ENCODE results near the gene PSMD6. TPM values are rescaled to one million over a fixed set of nuclear protein-coding genes. Genes with fewer than 3 reads are reported as not detected.

PSMD6 gene
- total and polyA plus RNA-seq, 2 donors (not counting 3 experiments of a cell fraction or from before 2014, with no cell fraction given) = 53.7 to 90.8 TPM

DNA sequence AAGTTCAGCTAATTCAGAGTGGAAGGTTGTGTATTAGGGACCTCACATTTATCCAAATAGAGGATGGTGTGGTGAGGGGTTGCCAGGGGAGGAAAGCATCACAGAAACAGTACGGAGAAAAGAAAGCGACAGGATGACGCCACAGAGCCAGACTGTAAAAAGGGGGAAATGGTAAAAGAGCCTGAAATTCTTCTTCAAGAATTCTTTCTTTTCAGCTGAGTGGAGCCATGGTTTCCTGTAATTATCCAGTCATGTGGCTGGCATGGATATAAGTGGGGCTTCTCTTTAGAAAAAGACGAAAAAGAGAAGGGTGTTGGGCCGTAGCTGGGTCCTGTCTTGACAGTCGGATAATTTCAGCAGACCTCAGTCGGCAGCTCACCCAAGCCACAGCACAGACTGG, 24.5 kb upstream of the PSMD6 start:
- Histone ChIP-seq H2AFZ (ENCODE audit: low read depth, low read length) (no peak overlapping the region), H3K79me2 (ENCODE audit: control insufficient read depth, insufficient read depth, low read length) (no peaks in the 10 kb centered on the region), H3K27me3 (ENCODE audit: control insufficient read depth in 2 of 2, insufficient read depth in 2 of 2, low read length in 2 of 2) (peaks cover 7 to 12% of the 10 kb centered on the region in 2 experiments), H3K27ac (ENCODE audit: insufficient read depth, low read depth, low read length) (no peak overlapping the region), H3K9ac (replicated peaks; ENCODE audit: extremely low read depth, insufficient read depth, low read length) (no peak overlapping the region), H3K9me1 (replicated peaks; ENCODE audit: control insufficient read depth, extremely low read depth, insufficient read depth, low read length) (no peaks in the 10 kb centered on the region), H3K4me1 (ENCODE audit: control insufficient read depth, extremely low read depth, insufficient read depth, low read length) (no peaks in the 10 kb centered on the region), H3K9me3 (replicated peaks; ENCODE audit: control insufficient read depth, insufficient read depth, low read length) (no peaks in the 10 kb centered on the region), H3K4me3 (replicated peaks in 1 of 3; ENCODE audit: insufficient read depth in 1 of 3, low read depth in 1 of 3, low read length in 3 of 3) (no peak overlapping the region), H3K4me2 (ENCODE audit: insufficient read depth, low read length) (no peak overlapping the region), H3K36me3 (ENCODE audit: control insufficient read depth in 2 of 2, extremely low read depth in 1 of 2, insufficient read depth in 2 of 2, low read length in 2 of 2) (no peaks in the 10 kb centered on the region), H4K20me1 (replicated peaks; ENCODE audit: control insufficient read depth, extremely low read depth, insufficient read depth, low read length) (no peaks in the 10 kb centered on the region)
- dilution Hi-C loops (cut with MboI; ENCODE audit: extremely low pct_ligation_motif_present, low sequenced_read_pairs) = loop anchor here (25.0 kb wide), 1 partner anchor 415 kb away; no protein-coding TSS in a partner anchor
- ChIA-PET CTCF (no interaction called here), POLR2A (no interaction called here)
- TF ChIP-seq GATA2 (IDR thresholded peaks at IDR 0.05; ENCODE audit: insufficient read depth, insufficient read length, low read depth, low read length) = no peak
- no peak for TF ChIP-seq MYC (IDR thresholded peaks at IDR 0.05; ENCODE audit: low read depth, low read length)
- no peak for TF ChIP-seq POLR2A (IDR thresholded peaks at IDR 0.05; ENCODE audit: low read depth, low read length)
- no peak for TF ChIP-seq FOS (IDR thresholded peaks at IDR 0.05; ENCODE audit: borderline replicate concordance, insufficient read depth, low read length)
- TF ChIP-seq EZH2 (IDR thresholded peaks at IDR 0.05; ENCODE audit: borderline replicate concordance, low read depth, low read length, severe bottlenecking) = no peak
- no peak for TF ChIP-seq POLR2AphosphoS5 (IDR thresholded peaks at IDR 0.05; ENCODE audit: insufficient read depth, low read depth, low read length)
- TF ChIP-seq, protein P1, sequence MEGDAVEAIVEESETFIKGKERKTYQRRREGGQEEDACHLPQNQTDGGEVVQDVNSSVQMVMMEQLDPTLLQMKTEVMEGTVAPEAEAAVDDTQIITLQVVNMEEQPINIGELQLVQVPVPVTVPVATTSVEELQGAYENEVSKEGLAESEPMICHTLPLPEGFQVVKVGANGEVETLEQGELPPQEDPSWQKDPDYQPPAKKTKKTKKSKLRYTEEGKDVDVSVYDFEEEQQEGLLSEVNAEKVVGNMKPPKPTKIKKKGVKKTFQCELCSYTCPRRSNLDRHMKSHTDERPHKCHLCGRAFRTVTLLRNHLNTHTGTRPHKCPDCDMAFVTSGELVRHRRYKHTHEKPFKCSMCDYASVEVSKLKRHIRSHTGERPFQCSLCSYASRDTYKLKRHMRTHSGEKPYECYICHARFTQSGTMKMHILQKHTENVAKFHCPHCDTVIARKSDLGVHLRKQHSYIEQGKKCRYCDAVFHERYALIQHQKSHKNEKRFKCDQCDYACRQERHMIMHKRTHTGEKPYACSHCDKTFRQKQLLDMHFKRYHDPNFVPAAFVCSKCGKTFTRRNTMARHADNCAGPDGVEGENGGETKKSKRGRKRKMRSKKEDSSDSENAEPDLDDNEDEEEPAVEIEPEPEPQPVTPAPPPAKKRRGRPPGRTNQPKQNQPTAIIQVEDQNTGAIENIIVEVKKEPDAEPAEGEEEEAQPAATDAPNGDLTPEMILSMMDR (IDR thresholded peaks at IDR 0.05; ENCODE audit: extremely low read depth in 1 of 2, insufficient read depth in 1 of 2, low read depth in 1 of 2, low read length in 2 of 2) = no peak
- no peak for TF ChIP-seq JUN (IDR thresholded peaks at IDR 0.05; ENCODE audit: borderline replicate concordance, insufficient read depth, insufficient read length, low read depth)
- TF ChIP-seq, protein P2, sequence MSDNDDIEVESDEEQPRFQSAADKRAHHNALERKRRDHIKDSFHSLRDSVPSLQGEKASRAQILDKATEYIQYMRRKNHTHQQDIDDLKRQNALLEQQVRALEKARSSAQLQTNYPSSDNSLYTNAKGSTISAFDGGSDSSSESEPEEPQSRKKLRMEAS (IDR thresholded peaks at IDR 0.05; ENCODE audit: insufficient read depth, insufficient read length) = no peak
- no peak for FAIRE-seq
- no TSS peak for BruUV-seq (replicated peaks)
- DNase-seq (ENCODE audit: low read depth, low spot score) = no peak
- intact Hi-C loops (cut with micrococcal nuclease) = no loop called here

Data from endothelial cell of umbilical vein (primary cell).